A549 treated with RU486 at 1 μM for 4 hours (cell line): Measurements from ENCODE around the gene SYCP1. TPM values are rescaled to one million over a fixed set of nuclear protein-coding genes. Genes with fewer than 3 reads are reported as not detected.

Experiments used
- total RNA-seq: library from RNA; stranded (reverse); fragments of 200-300 nt; extraction: Qiagen RNA extraction; gene quantifications from 5 replicates; pipeline ENCODE4 v1.2.3, GENCODE V29; 2022; ENCODE audit warnings: low read depth

SYCP1 gene, protein sequence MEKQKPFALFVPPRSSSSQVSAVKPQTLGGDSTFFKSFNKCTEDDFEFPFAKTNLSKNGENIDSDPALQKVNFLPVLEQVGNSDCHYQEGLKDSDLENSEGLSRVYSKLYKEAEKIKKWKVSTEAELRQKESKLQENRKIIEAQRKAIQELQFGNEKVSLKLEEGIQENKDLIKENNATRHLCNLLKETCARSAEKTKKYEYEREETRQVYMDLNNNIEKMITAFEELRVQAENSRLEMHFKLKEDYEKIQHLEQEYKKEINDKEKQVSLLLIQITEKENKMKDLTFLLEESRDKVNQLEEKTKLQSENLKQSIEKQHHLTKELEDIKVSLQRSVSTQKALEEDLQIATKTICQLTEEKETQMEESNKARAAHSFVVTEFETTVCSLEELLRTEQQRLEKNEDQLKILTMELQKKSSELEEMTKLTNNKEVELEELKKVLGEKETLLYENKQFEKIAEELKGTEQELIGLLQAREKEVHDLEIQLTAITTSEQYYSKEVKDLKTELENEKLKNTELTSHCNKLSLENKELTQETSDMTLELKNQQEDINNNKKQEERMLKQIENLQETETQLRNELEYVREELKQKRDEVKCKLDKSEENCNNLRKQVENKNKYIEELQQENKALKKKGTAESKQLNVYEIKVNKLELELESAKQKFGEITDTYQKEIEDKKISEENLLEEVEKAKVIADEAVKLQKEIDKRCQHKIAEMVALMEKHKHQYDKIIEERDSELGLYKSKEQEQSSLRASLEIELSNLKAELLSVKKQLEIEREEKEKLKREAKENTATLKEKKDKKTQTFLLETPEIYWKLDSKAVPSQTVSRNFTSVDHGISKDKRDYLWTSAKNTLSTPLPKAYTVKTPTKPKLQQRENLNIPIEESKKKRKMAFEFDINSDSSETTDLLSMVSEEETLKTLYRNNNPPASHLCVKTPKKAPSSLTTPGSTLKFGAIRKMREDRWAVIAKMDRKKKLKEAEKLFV
- not detected in 5 replicates for total RNA-seq

DNA sequence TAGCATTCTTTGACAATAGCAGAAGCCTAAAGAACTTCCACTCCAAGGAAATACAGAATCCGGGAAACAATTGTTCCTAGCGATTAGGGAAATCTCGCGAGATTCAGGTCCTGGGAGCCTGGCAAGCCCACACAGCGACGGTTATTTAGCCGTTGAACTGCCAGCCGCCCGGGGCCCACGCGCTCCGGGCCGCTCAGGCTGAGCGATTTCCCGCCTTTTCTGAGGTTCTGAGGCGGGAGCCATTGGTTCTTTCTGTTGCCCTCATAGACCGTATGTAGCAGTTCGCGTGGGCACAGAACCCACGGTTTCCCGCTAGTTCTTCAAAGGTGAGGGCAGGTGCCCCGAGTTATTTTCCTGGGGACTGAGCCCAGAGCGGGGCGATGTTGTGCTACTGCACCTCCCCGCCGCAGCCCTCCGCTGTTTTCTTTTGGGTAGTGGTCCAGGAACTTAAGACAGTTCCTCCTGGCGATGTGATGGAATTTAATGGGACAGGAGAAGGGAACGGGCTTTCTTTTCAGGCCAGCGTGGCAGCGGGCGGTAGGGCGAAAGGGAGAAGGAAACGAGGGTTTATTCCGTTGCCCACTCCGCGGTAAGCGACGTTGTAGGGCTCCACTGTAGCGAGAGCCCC lies at the start of gene SYCP1:
TSS of gene SYCP1 (plus strand) at position 171 of the 628 bp plus-strand sequence. CDS start 602 bp downstream, outside the sequence.

DNA sequence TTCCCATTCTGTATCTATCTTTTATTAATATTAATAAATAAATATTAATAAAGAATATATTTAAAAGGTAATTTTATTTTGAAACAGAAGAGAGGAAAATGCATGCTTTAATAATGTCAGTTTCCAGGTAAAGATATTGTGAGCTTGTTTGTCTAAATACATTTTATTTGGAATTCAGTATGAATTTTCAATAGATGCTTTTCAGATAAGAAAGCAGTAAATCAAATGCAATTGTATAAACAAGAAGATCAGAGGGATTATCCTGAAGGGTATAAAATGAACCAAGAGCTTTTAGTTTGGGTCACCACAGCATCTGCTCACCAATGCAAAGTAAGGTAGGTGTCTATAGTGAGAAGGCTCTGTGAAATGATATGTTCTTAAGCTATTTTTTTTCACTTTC lies 174.9 kb downstream of the SYCP1 start, which contains the start of gene TSHB:
TSS of gene TSHB (plus strand) at position 301 of the 400 bp plus-strand sequence. CDS start 3,537 bp downstream, outside the sequence.

Other genes starting within 250 kb of the SYCP1 start
- gene DENND2C, start 184.8 kb upstream of the SYCP1 start, total RNA-seq, result 0.29 to 0.48 TPM (median 0.42 TPM) in 5 replicates
- not detected in 5 replicates for gene AMPD1, start 159.3 kb upstream of the SYCP1 start, total RNA-seq
- gene NRAS, start 138.1 kb upstream of the SYCP1 start, total RNA-seq, result 15.2 to 36.0 TPM (median 28.4 TPM) in 5 replicates
- gene CSDE1, start 96.9 kb upstream of the SYCP1 start, total RNA-seq, result 118 to 170 TPM (median 135 TPM) in 5 replicates
- gene SIKE1, start 74.2 kb upstream of the SYCP1 start, total RNA-seq, result 10.3 to 21.3 TPM (median 16.0 TPM) in 5 replicates
- not detected in 5 replicates for gene TSHB, start 175.0 kb downstream of the SYCP1 start, total RNA-seq
- 0.95 to 1.5 TPM (median 1.2 TPM) in 5 replicates for gene TSPAN2, start 234.6 kb downstream of the SYCP1 start, total RNA-seq